T-helper 2 cell treated with Interferon-gamma antibody and Interleukin-4, amounts not matched to agents 100 ng/mL and 5 ng/mL, for 36 hours (primary cell): ENCODE results near the gene GPC6. TPM values are rescaled to one million over a fixed set of nuclear protein-coding genes. Genes with fewer than 3 reads are reported as not detected.
"Not testable (repeated sequence)": the region's sequence is repeated elsewhere in the genome, so short reads cannot be mapped to it uniquely, and the experiment has no call there.

ENCODE experiments used
- intact Hi-C: fragments of 100-400 bp; cut with micrococcal nuclease; formaldehyde crosslinking; loops from one replicate; pipeline ENCODE4 v1.15.1; 2023
- total RNA-seq: library from RNA; stranded (reverse); gene quantifications from 2 replicates; pipeline ENCODE4 v1.2.3, GENCODE V29; 2022

Gene GPC6
- total RNA-seq, 1 donor from 2014 or later: not detected

DNA sequence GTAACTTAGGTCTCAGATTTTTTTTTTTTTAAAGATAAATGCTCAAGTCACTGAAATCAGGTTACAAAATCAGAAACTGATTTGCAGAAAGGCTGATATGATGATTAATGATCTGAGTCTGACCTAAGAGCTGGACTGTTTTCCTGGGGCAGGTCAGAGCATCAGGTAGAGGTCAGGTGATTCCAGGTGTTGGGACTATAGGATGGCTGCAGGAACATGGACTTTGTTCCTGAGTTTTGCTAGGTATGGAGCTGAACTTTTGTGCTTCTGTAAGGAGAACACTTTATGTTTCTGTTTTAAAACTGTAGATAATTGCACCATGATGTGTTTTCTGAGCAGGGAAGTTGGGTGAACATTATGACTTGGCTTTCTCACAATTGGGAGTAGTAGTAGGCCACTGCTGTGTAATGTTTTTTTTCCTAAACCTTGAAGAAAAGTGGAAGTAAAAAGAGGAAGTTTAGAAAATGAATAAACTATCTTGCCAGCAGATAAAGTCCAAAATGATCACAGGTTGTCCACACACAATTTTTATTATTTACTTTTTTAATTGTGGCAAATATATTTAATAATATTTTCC, 955.7 kb downstream of the GPC6 start:
- intact Hi-C loops: no loop called here

DNA sequence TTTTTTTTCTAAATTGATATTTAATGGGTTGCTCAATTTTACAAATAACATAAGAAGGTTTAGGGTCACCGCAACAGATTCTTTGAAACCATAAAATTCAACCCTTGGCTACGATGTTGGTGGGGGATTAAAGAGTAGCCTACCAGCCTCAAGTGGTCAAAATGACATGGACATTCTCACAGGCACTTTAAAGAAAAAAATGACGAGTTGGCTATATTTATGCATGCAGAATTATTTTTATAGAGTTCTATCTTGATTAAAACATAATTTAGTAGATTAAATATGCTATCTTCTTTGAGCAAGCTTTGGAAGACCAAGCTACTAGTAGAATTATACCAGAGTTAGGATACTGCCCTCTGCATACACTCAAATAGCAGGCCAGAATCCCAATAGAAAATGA, 959.9 kb downstream of the GPC6 start:
- intact Hi-C loops: no loop called here

GRCh38 chr13:94188201-94188854, 961.7 kb downstream of the GPC6 start:
- intact Hi-C loops: no loop called here

- intact Hi-C loops: no loop called here
Observed at GRCh38 chr13:94192431-94192975, 965.9 kb downstream of the GPC6 start.

- intact Hi-C loops: no loop called here
Observed at GRCh38 chr13:94195715-94196114, 969.1 kb downstream of the GPC6 start.

- intact Hi-C loops: no loop called here
Observed at GRCh38 chr13:94196413-94196812, 969.8 kb downstream of the GPC6 start.

DNA sequence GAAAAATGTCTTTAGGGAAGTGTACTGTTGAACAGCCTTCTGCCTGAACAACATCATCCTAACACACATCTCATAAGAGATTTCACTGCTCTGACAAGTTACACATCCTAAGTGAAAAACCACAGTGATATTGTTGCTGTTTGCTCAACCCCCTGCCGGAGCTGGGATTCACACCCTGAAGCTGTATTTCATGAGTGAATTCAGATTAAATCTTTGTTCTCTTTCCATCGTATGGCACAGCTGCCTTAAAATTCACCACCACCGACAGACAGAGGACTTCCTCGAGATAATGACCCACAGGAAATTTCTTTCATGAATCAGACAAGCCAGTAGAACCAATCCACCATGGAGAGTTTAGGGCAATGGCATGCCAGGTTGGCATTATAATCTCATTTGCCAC, 972.1 kb downstream of the GPC6 start:
- intact Hi-C loops: no loop called here

- intact Hi-C loops: no loop called here
Observed at GRCh38 chr13:94199135-94199534, 972.5 kb downstream of the GPC6 start.

GRCh38 chr13:94201022-94201421, 974.4 kb downstream of the GPC6 start:
- intact Hi-C loops: no loop called here

GRCh38 chr13:94204163-94204562, 977.6 kb downstream of the GPC6 start:
- intact Hi-C loops: no loop called here

DNA sequence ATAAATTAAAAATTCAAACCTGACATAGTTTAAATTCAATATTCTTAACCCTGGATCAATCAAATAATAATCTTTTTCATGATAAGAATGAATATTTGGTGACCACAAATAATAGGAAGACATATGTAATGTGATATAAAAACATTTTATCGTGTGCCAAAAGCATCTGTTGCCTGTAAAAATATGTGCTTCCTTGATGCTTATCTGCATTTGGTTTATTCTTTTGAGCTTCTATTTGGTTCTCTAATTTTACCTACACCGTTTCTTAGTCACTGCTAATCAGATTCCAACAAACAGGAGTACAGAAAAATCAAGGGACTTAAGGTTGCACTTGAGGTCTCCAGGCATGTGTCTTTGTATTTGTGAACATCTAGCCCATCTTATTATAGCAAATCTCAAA, 978.3 kb downstream of the GPC6 start:
- intact Hi-C loops: no loop called here

- intact Hi-C loops: no loop called here
Observed at GRCh38 chr13:94205896-94206295, 979.3 kb downstream of the GPC6 start.

DNA sequence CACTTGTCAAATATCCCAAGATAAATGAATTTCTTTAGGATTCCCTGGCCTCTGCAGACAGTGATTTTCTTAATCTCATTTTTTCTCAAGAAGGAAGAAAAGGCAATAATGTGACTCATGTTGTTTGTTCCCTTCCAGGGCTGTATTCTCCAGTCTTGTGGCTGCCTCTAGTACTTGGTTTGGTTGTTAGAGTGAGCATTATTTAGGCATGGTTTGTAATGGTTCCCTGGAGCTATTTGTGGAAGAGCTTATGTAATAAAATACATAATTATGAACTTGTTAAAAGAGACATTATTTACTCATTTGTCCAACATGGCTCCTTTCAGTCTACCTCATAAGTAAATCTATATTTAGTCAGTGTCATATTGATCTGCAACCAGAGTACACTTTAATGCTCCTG, 982.5 kb downstream of the GPC6 start:
- intact Hi-C loops: no loop called here

GRCh38 chr13:94209913-94210312, 983.3 kb downstream of the GPC6 start:
- intact Hi-C loops: not testable (repeated sequence)

- intact Hi-C loops: no loop called here
Observed at GRCh38 chr13:94210816-94211215, 984.2 kb downstream of the GPC6 start.

DNA sequence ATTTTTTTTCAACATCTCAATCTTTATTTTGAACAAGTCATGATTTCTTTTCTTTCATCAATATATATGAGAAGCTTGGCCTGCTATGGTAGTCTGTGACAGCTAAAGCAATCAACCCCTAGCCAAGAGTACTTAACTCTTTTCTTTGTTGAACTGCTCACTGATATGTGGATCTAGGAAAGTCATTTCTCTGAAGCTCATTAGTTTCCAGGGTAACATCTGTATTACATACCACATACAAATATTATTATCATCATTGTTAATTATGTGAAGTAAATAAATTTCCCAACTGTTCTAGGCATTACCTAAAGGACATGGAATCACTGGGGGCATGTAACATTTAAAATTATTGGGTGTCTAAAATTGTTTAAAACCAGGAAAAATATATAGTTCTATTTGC, 985.6 kb downstream of the GPC6 start:
- intact Hi-C loops: no loop called here

DNA sequence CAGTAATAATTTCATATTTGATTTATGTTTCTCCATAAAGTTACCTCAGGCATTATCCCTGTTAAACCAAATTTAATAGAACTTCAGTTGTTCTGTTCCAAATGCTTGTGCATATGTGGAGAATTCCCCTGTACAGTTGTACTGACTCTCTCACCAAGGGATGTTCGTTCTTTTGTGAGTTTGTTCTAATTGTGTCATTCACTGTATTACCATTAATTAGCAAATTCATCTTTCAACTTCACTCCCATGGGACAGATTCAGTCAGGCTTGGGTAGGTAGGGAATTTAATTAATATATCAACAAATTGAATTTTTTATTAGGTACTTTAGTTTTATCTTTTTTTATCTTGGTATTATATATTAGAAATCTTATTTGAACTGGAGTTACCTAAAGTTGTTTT, 987.5 kb downstream of the GPC6 start:
- intact Hi-C loops: no loop called here

GRCh38 chr13:94214975-94215374, 988.4 kb downstream of the GPC6 start:
- intact Hi-C loops: no loop called here

- intact Hi-C loops: no loop called here
Observed at GRCh38 chr13:94216476-94216875, 989.9 kb downstream of the GPC6 start.

DNA sequence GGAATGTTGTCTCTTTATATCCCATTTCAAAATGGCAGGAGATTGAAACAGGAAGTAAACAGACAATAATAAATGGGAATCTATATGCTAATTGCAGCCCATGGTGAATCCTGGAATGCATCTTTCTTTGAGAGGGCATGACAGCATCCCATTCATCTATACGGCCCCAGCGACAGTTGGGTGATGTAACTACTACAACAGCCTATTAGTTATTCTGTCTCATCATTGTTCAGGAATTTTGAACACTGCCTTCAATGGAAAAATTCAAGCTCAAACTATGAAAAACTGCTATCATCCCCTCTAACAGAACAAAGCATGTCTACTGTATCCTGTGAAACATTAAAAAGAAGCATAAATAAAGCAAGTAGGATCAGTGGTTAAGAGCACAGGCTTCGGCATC, 990.8 kb downstream of the GPC6 start:
- intact Hi-C loops: no loop called here

GRCh38 chr13:94218537-94218936, 991.9 kb downstream of the GPC6 start:
- intact Hi-C loops: no loop called here

- intact Hi-C loops: no loop called here
Observed at GRCh38 chr13:94218951-94219350, 992.3 kb downstream of the GPC6 start.

DNA sequence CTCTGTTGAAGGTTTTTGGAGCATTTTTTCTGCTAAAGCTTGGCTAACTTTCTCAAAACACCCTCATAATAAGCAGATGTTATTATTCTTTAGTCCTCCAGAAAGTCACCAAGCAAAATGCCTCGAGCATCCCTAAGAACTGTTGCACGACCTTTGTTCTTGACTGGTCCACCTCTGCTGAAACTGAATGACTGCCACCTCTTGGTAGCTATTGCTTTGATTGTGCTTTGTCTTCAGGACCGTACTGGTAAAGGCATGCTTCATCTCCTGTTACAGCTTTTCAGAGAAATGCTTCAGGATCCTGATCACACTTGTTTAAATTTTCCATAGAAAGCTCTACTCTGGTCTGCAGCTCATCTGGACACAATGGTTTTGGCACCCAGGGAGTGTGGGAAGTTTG, 998.1 kb downstream of the GPC6 start:
- intact Hi-C loops: no loop called here
